Measurements from ENCODE around the gene CREB1. TPM values are rescaled to one million over a fixed set of nuclear protein-coding genes. Genes with fewer than 3 reads are reported as not detected.

Gene CREB1
- total RNA-seq, 1 donor from 2014 or later: 164 TPM

- no peak overlapping the region for H3K4me3 Mint-ChIP-seq
- H4K20me1 ChIP-seq (ENCODE audit: low read depth): no peaks in the 10 kb centered on the region
- peak overlapping the region; percentile 22 for H3K27ac Mint-ChIP-seq
- H3K9me3 Mint-ChIP-seq: no peaks in the 10 kb centered on the region
- no peak for TF ChIP-seq EZH2phosphoT487 (IDR thresholded peaks at IDR 0.05)
- no peaks in the 10 kb centered on the region for H3K36me3 ChIP-seq
- DNase-seq (ENCODE audit: low spot score): no peak
- no peak overlapping the region for H3K4me2 ChIP-seq
- H3K27ac ChIP-seq: no peak overlapping the region
- no peaks in the 10 kb centered on the region for H3K36me3 Mint-ChIP-seq
- H3F3A ChIP-seq (ENCODE audit: low read depth): peaks cover 34% of the 10 kb centered on the region
- H3K27me3 Mint-ChIP-seq (ENCODE audit: insufficient read depth, low read depth): peaks cover 10% of the 10 kb centered on the region
- H3K9me3 ChIP-seq (ENCODE audit: low read depth): no peaks in the 10 kb centered on the region
- no peaks in the 10 kb centered on the region for H3K79me2 ChIP-seq (ENCODE audit: low read depth)
- no peak overlapping the region for H2AFZ ChIP-seq (replicated peaks)
- peaks cover 40% of the 10 kb centered on the region for H3K4me1 ChIP-seq
- H3K4me3 ChIP-seq: no peak overlapping the region
- peaks cover 63% of the 10 kb centered on the region for H3K4me1 Mint-ChIP-seq
- H3K27me3 ChIP-seq: no peaks in the 10 kb centered on the region
- no peak overlapping the region for H3K9ac ChIP-seq
Measured at GRCh38 chr2:207502577-207503198, 27.1 kb upstream of the CREB1 start.

GRCh38 chr2:207503234-207503633, 26.5 kb upstream of the CREB1 start:
- DNase-seq (ENCODE audit: low spot score): no peak
- Histone ChIP-seq H3K9ac (no peak overlapping the region), H3K27me3 (no peaks in the 10 kb centered on the region), H3K36me3 (no peaks in the 10 kb centered on the region), H3K4me2 (peak overlapping the region; percentile 67), H3K4me3 (no peak overlapping the region), H3K9me3 (ENCODE audit: low read depth) (no peaks in the 10 kb centered on the region), H3F3A (ENCODE audit: low read depth) (peaks cover 34% of the 10 kb centered on the region), H3K4me1 (peaks cover 40% of the 10 kb centered on the region), H2AFZ (replicated peaks) (no peak overlapping the region), H3K79me2 (ENCODE audit: low read depth) (no peaks in the 10 kb centered on the region), H3K27ac (no peak overlapping the region), H4K20me1 (ENCODE audit: low read depth) (no peaks in the 10 kb centered on the region)
- no peak for TF ChIP-seq EZH2 (IDR thresholded peaks at IDR 0.05)
- Mint-ChIP-seq H3K27ac (peak overlapping the region; percentile 94), H3K36me3 (no peaks in the 10 kb centered on the region), H3K4me3 (peak overlapping the region; percentile 36), H3K4me1 (peaks cover 63% of the 10 kb centered on the region), H3K9me3 (no peaks in the 10 kb centered on the region), H3K27me3 (ENCODE audit: insufficient read depth, low read depth) (peaks cover 10% of the 10 kb centered on the region)

GRCh38 chr2:207504513-207505170, 25.1 kb upstream of the CREB1 start:
- Mint-ChIP-seq H3K27me3 (ENCODE audit: insufficient read depth, low read depth) (peaks cover 7% of the 10 kb centered on the region), H3K4me3 (peak overlapping the region; percentile 68), H3K9me3 (no peaks in the 10 kb centered on the region), H3K4me1 (peaks cover 60% of the 10 kb centered on the region), H3K36me3 (no peaks in the 10 kb centered on the region), H3K27ac (peak overlapping the region; percentile 94)
- peak; percentile 60 for DNase-seq (ENCODE audit: low spot score)
- Histone ChIP-seq H4K20me1 (ENCODE audit: low read depth) (no peaks in the 10 kb centered on the region), H3K4me2 (peak overlapping the region; percentile 67), H3K36me3 (no peaks in the 10 kb centered on the region), H3K4me3 (peak overlapping the region; percentile 32), H3K9ac (no peak overlapping the region), H3K79me2 (ENCODE audit: low read depth) (no peaks in the 10 kb centered on the region), H3F3A (ENCODE audit: low read depth) (peaks cover 34% of the 10 kb centered on the region), H2AFZ (replicated peaks) (peak overlapping the region; percentile 21), H3K4me1 (peaks cover 40% of the 10 kb centered on the region), H3K9me3 (ENCODE audit: low read depth) (no peaks in the 10 kb centered on the region), H3K27ac (peak overlapping the region; percentile 92), H3K27me3 (no peaks in the 10 kb centered on the region)
- TF ChIP-seq EZH2phosphoT487 (IDR thresholded peaks at IDR 0.05): no peak
- TF ChIP-seq EZH2 (IDR thresholded peaks at IDR 0.05): no peak
- no peak for TF ChIP-seq CTCF (IDR thresholded peaks at IDR 0.05)

GRCh38 chr2:207505171-207505570, 24.6 kb upstream of the CREB1 start:
- Histone ChIP-seq H3K27ac (peak overlapping the region; percentile 92), H3K4me1 (peaks cover 40% of the 10 kb centered on the region), H3K9ac (no peak overlapping the region), H3K4me3 (peak overlapping the region; percentile 32), H3F3A (ENCODE audit: low read depth) (peaks cover 34% of the 10 kb centered on the region), H3K79me2 (ENCODE audit: low read depth) (no peaks in the 10 kb centered on the region), H3K27me3 (no peaks in the 10 kb centered on the region), H4K20me1 (ENCODE audit: low read depth) (no peaks in the 10 kb centered on the region), H3K4me2 (peak overlapping the region; percentile 67), H2AFZ (replicated peaks) (no peak overlapping the region), H3K36me3 (no peaks in the 10 kb centered on the region), H3K9me3 (ENCODE audit: low read depth) (no peaks in the 10 kb centered on the region)
- Mint-ChIP-seq H3K27ac (peak overlapping the region; percentile 94), H3K36me3 (no peaks in the 10 kb centered on the region), H3K4me3 (peak overlapping the region; percentile 68), H3K27me3 (ENCODE audit: insufficient read depth, low read depth) (peaks cover 7% of the 10 kb centered on the region), H3K4me1 (peaks cover 56% of the 10 kb centered on the region), H3K9me3 (no peaks in the 10 kb centered on the region)
- peak; percentile 79 for DNase-seq (ENCODE audit: low spot score)
- no peak for TF ChIP-seq CTCF (IDR thresholded peaks at IDR 0.05)
- no peak for TF ChIP-seq EZH2 (IDR thresholded peaks at IDR 0.05)
- no peak for TF ChIP-seq EZH2phosphoT487 (IDR thresholded peaks at IDR 0.05)

Data from neural progenitor cell (in vitro differentiated cells).